Measurements from ENCODE around the gene RPL36AL. TPM values are rescaled to one million over a fixed set of nuclear protein-coding genes. Genes with fewer than 3 reads are reported as not detected.

The RPL36AL gene
- total and polyA plus RNA-seq, 10 of the 15 experiments (the other 5 are each of a cell fraction or from before 2014, with no cell fraction given) = 222 to 1,379 (median 545) TPM

- H3K4me3 ChIP-seq = no peak overlapping the region
- TF ChIP-seq MEF2A (IDR thresholded peaks at IDR 0.05; ENCODE audit: insufficient read depth, low read depth, low read length) (peak; percentile 68; the same call in 1 of the 2 replicates), ZNF24 (IDR thresholded peaks at IDR 0.05) (0 out of 2 replicates have a peak, but pooled peaks have one; percentile 17), MEF2B (IDR thresholded peaks at IDR 0.05; ENCODE audit: partially characterized antibody, poor library complexity, severe bottlenecking) (peak; percentile 20), ASH2L (IDR thresholded peaks at IDR 0.05; ENCODE audit: borderline replicate concordance, low read depth) (no peak), ZBED1 (IDR thresholded peaks at IDR 0.05; ENCODE audit: borderline replicate concordance) (peak; percentile 33; the same call in 1 of the 2 replicates), USF2 (IDR thresholded peaks at IDR 0.05; ENCODE audit: borderline replicate concordance, low read depth, low read length) (no peak)
- ChIA-PET SMC1A (ENCODE audit: uncharacterized antibody, unreplicated experiment) (interaction anchor here (1.4 to 1.9 kb wide), 2 partner anchors 134 to 211 kb away, joined by 3 to 5 read pairs; partner anchors contain the start of gene NEMF), POLR2A (interaction anchor here (0.6 kb wide), 1 partner anchor 45 kb away, joined by 3 read pairs; no protein-coding TSS in a partner anchor), RAD21 (ENCODE audit: unreplicated experiment) (interaction anchor here (1.4 kb wide), 1 partner anchor 125 kb away, joined by 4 read pairs; the partner anchor contains the start of gene KLHDC2), CTCF (interaction anchor here (0.8 kb wide), 1 partner anchor 73 kb away, joined by 3 read pairs; no protein-coding TSS in a partner anchor)
- no peaks in the 10 kb centered on the region for H4K20me1 ChIP-seq (ENCODE audit: control insufficient read depth, insufficient read depth)
- no peaks in the 10 kb centered on the region for H3K27me3 ChIP-seq (replicated peaks in 1 of 2; ENCODE audit: control insufficient read depth in 2 of 2, insufficient read depth in 2 of 2, low read length in 1 of 2)
- H3K9ac ChIP-seq (ENCODE audit: control insufficient read depth, insufficient read depth, low read length) = no peak overlapping the region
- H3K36me3 ChIP-seq (ENCODE audit: control insufficient read depth in 2 of 2, insufficient read depth in 2 of 2, low read length in 1 of 2) = peaks cover 0 to 11% of the 10 kb centered on the region in 2 experiments; a peak in 1 of 4 replicates
- peaks cover 9% of the 10 kb centered on the region for H3K4me1 ChIP-seq (ENCODE audit: control insufficient read depth, insufficient read depth, low read length)
- H3K9me3 ChIP-seq (replicated peaks; ENCODE audit: control insufficient read depth, insufficient read depth, low read length) = no peaks in the 10 kb centered on the region
- FAIRE-seq = no peak
- H2AFZ ChIP-seq (ENCODE audit: control insufficient read depth, low read depth, low read length) = no peak overlapping the region; the same call in 1 of the 2 replicates
- peaks cover 22% of the 10 kb centered on the region for H3K79me2 ChIP-seq (ENCODE audit: control insufficient read depth, insufficient read depth, low read length)
- H3K27ac ChIP-seq (ENCODE audit: control insufficient read depth, insufficient read depth) = no peak overlapping the region
- intact Hi-C loops (cut with micrococcal nuclease; ENCODE audit: unreplicated experiment) = no loop called here
- BruUV-seq (replicated peaks) = no TSS peak
- H3K4me2 ChIP-seq (ENCODE audit: control insufficient read depth, insufficient read depth) = peak overlapping the region; percentile 39
- no peak for DNase-seq (ENCODE audit: low read depth, low spot score)
- in situ Hi-C loops (cut with MboI) = no loop called here
- no peak; the same call in 1 of the 3 replicates for ATAC-seq
Observed at GRCh38 chr14:49642163-49642562, 21.7 kb upstream of the RPL36AL start.
